GM19468 (cell line): ENCODE data around the gene CTLA4.
A peak's percentile ranks its signal among the peaks of the same experiment; 100 is the strongest.
"Not testable (repeated sequence)": the region's sequence is repeated elsewhere in the genome, so short reads cannot be mapped to it uniquely, and the experiment has no call there.

Experiments used
- ATAC-seq: cut with Tn5 transposase; IDR thresholded peaks from one replicate; pipeline ENCODE4 v1.9.1; 2021; ENCODE audit warnings: mild to moderate bottlenecking, moderate library complexity, moderate number of reproducible peaks; ENCODE audit not compliant: unreplicated experiment; ENCODE audit errors: extremely low read depth

The CTLA4 gene

GRCh38 chr2:203855274-203855673 lies 12.3 kb upstream of the CTLA4 start:
- ATAC-seq = no peak

GRCh38 chr2:203857656-203858055 lies 9.9 kb upstream of the CTLA4 start:
- no peak for ATAC-seq

- ATAC-seq = no peak
Measured at GRCh38 chr2:203858176-203858575, 9.4 kb upstream of the CTLA4 start.

- no peak for ATAC-seq
Measured at GRCh38 chr2:203859030-203859789, 8.4 kb upstream of the CTLA4 start.

GRCh38 chr2:203861197-203861596 lies 6.4 kb upstream of the CTLA4 start:
- no peak for ATAC-seq

- no peak for ATAC-seq
Measured at GRCh38 chr2:203861607-203862006, 6.0 kb upstream of the CTLA4 start.

GRCh38 chr2:203869223-203870042 lies 1.9 kb downstream of the CTLA4 start:
- no peak for ATAC-seq

- no peak for ATAC-seq
Measured at GRCh38 chr2:203870481-203870880, 2.9 kb downstream of the CTLA4 start.

- ATAC-seq = no peak
Measured at GRCh38 chr2:203870941-203871340, 3.4 kb downstream of the CTLA4 start.

- peak; percentile 97 for ATAC-seq
Measured at GRCh38 chr2:203871371-203871983, 3.9 kb downstream of the CTLA4 start.

GRCh38 chr2:203873461-203873860 lies 5.9 kb downstream of the CTLA4 start:
- no peak for ATAC-seq

GRCh38 chr2:203873921-203874631 lies 6.5 kb downstream of the CTLA4 start:
- ATAC-seq = no peak

- no peak for ATAC-seq
Measured at GRCh38 chr2:203875471-203875870, 7.9 kb downstream of the CTLA4 start.

- no peak for ATAC-seq
Measured at GRCh38 chr2:203876328-203876727, 8.8 kb downstream of the CTLA4 start.

GRCh38 chr2:203878063-203878462 lies 10.5 kb downstream of the CTLA4 start:
- ATAC-seq = no peak

GRCh38 chr2:203880557-203881125 lies 13.1 kb downstream of the CTLA4 start:
- no peak for ATAC-seq

- ATAC-seq = not testable (repeated sequence)
Measured at GRCh38 chr2:203881185-203881584, 13.6 kb downstream of the CTLA4 start.

- ATAC-seq = no peak
Measured at GRCh38 chr2:203882551-203882950, 15.0 kb downstream of the CTLA4 start.

- no peak for ATAC-seq
Measured at GRCh38 chr2:203886661-203887151, 19.1 kb downstream of the CTLA4 start.

- ATAC-seq = no peak
Measured at GRCh38 chr2:203887677-203888076, 20.1 kb downstream of the CTLA4 start.
